AML-193 (cell line): ENCODE measurements around the gene C16orf95.

Source experiments
- DNase-seq, 2 experiments: peaks; one replicate each; lab custom pipeline; 2025; lab: John Stamatoyannopoulos, UW

The C16orf95 gene

DNA sequence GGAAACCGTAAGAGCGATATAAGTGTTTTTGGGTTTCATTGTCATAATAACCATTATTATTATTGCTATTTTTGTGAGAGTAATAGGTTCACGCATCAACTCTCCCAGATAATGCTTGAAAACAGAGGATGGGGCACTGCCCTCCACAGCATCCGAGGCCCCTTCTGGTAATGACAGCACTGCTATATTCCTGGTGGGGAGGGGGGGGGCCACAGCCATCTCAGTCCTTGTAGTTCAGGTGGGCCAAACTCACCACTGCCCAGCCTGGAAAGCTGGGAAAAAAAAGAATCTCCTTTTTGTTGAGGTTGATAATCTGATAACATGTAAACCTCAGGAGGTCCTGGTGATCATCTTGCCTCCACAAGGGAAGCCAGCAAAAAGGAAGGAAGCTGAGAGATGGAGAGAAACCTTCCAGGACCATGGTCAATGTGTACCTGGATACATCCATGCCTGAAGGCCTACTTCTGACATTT, 706 bp downstream of the C16orf95 start:
- DNase-seq: no peak

DNA sequence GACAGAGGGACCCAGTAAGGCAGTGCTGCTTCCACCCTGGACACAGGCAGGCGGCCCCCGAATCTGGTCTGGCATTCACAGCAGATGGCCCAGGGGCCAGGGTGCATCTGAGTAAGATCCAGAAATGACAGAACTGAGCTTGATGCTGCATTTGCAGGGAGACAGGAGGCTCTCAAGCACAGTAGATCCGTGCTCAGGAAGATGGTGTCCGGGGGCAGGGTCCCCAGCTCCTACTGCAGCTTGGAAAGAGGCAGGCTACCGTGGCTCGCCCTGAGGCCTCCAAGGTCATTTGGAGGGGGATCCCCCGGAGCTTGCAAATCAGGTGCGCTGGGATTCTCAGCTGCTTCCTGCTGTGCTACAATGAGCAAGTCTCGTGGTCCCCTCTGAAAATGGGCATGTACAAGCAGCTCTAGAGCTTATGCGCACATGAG, 2.2 kb downstream of the C16orf95 start:
- DNase-seq: no peak

DNA sequence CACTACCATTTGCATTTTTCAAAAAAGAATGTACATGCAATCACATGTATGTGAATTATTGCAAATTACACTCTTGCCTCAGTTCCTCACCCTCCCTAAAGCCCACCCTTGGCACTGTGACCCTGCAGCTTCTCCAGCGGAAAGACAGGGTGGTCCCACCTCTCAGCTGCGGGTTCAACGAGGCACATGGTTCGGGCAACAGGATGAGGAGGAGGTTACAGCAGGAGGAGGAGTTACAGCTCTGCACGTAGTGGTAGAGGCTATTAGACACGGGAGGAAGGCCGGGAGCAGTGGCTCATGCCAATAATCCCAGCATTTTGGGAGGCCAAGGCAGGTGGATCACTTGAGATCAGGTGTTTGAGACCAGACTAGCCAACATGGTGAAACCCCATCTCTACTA, 5.2 kb downstream of the C16orf95 start:
- DNase-seq: no peak

DNA sequence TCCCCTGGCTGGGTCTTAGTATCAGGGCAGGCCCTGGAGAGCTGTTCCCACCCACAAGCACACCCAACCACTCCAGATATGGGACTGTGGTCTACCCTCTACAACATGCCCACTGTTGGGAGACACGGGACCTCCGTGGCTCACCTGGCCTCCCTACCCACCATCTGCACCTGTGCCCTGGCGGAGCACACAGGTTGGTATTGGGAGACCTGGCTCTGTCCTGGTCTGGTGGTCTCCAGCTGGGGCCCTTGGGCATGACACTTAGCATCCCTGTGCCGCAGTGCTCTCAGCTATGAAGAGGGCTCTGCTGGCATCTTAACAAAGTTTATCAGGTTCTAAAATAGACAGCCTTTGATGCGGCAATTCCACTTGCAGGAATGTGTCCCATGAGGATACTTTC, 5.8 kb downstream of the C16orf95 start:
- no peak for DNase-seq

DNA sequence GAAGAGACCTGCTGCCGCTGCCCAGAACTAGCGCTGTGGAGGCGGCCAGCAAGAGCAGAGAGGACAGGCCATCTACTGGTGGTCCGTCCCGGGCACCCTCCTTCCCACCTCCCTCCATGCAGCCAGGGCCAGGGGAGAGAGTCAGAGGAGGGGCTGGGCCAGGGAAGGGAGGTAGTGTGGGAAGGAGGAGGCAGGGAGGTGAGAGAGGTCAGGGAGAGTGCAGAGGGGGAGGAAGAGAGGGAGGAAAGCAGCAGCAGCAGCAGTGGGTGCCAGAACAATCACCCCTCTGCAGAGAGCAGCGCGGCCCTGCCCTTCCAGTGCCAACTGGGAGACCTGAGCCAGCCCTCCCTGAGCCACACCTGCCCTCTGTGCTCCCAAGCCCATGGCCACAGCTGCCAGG, 6.6 kb downstream of the C16orf95 start:
- no peak for DNase-seq

DNA sequence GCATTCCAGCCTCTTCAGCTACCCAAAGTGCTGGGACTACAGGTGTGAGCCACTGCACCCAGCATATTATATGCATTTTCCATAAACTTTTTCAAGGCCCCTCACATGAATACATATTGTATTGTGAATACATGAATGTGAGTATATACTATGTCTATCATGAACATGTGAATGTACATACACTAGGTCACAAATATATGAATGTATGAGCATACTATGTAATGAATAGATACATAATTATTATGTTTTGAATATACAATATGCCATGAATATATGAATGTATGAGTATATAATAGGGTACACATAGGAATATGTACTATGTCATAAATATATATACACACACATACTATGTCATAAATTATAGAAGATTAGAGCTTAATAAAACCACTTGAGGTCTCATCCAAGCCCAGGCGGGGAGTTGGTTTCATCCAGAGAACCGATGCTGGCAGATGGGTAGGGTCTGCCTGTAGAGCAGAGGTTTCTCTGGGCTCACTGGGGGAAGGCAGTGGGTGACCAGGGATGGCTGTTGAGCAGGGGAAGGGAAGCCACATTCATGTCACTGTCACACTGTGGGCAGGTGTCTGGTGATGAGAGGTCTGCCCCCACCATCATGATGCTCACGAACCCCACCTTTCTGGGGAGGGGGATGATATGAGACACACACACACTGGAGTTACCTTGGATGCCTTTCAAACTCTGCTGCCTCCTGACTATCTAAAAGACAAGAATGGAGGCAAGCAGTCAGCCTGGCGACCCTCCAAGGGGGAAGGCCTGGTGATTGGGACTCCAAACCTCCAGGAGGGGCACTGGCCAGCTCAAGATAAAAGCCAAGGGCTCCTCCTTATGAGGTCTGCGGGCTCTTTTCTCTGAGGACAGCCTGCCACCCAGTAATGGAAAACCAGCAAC, 7.3 kb downstream of the C16orf95 start:
- DNase-seq: no peak

DNA sequence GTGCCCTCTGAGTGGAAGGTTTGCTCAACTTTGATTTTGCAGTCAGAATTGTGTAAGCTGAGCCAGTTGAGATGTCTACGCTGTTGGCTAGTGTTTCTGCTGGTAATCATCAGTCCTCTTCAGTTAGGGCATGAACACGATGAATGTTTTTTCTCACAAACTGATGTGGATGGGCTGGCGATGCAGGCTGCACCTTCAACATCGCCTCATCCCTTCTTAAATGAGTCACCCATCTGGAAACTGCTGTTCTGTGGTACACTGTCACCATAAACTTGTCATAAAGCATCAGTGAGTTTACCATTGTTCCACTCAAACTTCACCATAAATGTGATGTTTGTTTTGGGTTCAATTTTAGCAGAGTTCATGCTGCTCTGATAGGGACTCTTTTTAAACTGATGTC, 8.4 kb downstream of the C16orf95 start:
- DNase-seq: no peak

DNA sequence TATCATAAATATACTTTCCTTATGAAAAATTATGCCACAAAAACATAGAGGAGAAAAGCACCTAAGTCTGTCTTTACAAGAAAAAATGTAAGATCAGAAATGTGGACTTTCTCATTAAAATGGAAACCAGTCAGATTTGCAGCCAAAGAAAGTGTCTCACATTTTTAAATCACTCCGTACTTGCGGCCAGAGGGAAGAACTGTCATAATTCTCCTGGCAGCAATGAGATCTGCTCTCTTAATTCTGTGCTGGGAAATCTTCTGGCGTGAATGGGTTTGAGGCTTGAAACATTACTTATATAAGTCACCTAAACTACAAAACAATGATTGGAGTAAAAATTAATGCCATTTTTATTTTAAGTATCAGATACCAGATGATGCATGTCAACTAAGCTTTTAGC, 10.7 kb downstream of the C16orf95 start:
- DNase-seq: no peak

DNA sequence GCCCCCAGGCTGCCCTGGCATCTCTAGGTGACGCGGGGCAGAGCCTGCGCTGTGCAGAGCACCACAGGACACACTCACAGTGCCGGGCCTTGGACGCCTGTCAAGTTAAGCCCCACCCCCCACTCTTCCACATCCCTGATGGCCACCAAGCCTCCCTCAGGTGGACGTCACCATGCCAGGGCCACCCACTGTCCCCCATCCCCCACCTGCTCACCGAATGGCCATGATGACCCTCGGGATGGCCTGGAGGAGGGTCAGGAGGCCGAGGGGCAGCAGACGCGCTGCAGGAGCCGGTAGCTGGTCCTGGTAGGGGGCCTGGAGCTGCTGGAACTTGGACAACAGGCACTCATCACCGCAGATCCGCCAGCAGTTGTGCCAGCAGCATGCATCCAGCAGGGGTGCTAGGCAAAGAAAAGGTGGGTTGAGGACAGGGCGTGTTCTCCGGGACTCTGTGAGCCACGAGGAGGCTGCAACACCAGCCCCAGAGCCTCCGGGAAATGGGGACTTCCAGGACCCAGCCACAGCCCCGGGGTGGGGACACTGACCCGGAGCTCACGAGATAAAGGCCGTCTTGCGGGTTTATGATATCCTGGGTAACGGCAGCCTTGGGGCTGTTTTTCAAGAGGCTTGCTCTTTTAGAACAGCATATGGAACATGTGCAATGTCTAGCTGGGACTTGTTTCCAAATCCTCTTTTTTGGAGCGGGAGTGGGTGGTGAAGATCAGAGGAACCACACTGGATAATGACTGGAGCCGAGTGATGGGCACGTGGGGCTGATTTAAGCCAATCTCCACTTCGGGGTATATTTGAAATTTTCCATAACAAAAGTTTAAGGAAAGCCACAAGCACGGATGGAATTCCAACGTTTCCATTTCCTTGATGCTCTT, 11.4 kb downstream of the C16orf95 start:
- no peak for DNase-seq

DNA sequence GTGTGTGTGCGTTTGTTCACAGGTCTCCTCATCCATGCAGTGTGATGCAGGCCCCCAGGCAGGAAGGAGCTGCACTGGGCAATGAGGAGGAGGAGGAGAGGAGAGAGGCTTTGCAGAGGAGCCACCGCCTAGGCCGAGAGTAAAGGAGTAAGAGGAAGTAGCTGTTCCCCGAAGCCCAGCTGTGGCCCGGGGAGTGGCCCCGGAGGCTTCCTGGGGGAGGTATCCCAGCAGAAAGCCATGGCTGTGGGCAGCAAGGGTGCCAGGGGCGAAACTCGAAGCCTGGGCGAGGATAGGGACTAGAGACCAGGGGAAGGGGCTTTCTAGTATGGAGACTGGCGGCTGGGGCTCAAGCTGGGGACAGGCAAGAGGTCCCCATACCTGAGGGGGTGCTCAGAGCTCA, 12.2 kb downstream of the C16orf95 start:
- peak; percentile 26 to 28 for DNase-seq

DNA sequence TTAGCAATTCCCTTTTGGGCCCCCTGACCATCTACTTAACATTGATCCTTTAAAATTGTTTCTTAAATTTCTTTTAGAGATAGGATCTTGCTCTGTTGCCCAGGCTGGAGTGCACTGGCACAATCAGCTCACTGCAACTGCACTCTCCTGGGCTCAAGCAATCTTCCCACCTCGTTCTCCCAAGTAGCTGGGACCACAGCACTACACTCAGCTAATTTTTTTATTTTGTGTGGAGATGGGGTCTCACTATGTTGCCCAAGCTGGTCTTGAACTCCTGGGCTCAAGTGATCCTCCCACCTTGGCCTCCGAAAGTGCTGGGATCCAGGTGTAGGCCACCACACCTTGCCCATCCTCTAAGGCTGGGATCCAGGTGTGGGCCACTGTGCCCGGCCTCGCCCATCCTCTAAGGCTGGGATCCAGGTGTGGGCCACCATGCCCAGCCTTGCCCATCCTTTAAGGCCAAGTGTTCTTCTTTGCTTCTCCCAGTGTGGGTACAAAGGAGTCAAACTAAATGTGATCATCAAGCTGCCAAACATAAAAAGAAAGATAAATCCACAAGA, 13.2 kb downstream of the C16orf95 start:
- DNase-seq: no peak

DNA sequence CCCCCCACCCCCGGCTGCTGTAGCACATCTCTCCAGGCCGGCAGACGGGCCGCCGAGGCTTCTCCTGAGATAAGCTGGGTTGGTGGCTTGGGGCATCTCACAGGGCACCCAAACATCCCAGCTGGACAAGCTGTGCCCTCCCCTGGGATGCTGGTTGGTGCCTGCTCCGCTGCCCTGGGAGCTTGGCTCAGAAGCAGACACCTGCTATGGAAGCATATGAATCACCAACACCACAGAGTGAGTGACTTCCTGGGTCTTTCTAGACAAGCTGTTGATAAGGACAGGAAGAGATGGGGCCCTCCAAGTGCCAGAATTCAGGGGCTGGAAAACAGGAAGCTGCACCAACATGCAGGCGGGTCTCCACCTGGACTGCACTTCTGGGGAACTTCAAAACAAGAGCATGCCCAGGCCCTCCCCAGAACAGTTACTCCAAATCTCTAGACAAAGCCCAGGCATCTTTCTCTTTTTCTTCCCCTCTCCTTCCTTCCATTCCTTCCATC, 13.7 kb downstream of the C16orf95 start:
- DNase-seq: no peak

DNA sequence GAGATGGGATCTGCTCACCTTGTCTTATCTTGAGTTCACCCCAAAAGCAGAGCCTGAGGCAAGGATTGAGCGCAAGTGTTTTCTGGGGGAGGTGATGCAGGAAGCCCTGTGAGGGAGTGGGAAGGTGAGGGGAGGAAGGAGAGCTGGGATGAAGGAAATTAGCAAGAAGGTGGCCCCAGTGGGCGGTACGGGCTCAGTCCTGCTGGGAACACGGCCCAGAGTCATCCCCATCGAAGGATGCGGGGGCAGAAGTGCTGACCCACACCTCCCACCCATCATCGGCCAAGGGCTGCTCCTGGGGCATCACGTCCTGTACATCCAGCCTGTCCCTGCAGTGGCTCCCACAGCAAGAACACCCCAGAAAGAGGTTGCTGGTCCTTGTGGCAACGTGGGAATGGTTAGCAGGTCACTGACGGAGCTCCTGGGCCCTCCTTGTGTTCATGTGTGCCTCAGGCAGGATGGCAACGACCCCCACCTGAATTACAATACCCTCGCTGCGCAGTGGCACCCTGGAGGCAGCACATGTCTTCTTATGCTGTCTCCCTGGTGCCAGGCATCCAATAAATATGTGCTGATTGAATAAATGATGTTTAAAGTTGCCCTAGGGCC, 18.2 kb downstream of the C16orf95 start:
- no peak for DNase-seq

DNA sequence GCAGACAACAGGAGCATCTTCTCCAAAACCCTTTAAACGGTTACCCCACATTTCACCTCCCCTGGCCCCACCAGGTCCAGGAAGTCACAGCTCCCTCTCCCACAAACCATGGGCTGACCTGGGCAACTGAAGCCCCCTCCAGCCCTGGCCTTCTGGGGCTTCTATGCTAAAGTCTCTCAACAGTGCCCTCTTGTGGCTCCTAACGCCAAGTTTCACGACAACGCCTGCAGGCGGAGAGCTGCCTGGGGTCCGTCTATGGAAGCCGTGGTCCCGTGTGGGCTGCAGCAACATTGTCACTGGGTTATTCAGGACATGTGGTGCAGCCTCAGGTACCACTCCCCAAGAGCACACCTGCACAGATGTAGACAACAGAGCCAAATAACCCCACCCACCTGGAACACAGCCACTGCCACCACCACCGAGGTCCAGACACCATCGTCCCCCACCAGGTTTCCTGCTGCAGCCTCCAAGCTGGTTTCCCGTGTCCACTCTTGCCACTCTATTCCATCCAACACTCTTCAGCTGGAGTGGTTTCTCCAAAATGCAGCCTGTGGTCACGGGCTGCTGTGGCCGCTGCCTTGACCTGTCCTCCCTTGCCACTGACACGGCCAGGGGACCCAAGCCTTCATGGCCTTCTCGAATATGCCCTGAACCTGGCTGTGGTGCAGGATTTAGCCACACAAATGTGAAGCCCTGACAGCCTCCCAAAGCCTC, 19.1 kb downstream of the C16orf95 start:
- peak in 1 of 2 experiments; percentile 3 for DNase-seq

DNA sequence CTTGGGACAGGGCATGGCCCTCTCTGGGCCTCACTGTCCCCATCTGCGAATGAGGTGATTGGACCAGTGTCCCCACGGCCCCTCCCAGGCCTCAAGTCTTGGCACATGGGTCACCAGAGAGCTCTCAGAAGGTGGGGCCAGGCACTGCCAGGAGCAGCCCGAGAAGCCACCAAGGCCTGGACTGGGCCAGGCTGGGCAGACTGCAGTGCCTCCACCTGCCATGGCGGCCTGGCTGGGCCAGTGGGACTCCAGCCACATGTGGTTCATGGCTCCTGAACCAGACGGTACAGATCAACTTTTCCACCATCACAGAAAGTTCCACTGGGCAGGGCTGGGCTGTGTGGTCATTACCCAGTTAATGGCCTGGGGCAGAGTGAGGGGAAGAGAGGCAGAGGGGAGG, 19.8 kb downstream of the C16orf95 start:
- DNase-seq: no peak

DNA sequence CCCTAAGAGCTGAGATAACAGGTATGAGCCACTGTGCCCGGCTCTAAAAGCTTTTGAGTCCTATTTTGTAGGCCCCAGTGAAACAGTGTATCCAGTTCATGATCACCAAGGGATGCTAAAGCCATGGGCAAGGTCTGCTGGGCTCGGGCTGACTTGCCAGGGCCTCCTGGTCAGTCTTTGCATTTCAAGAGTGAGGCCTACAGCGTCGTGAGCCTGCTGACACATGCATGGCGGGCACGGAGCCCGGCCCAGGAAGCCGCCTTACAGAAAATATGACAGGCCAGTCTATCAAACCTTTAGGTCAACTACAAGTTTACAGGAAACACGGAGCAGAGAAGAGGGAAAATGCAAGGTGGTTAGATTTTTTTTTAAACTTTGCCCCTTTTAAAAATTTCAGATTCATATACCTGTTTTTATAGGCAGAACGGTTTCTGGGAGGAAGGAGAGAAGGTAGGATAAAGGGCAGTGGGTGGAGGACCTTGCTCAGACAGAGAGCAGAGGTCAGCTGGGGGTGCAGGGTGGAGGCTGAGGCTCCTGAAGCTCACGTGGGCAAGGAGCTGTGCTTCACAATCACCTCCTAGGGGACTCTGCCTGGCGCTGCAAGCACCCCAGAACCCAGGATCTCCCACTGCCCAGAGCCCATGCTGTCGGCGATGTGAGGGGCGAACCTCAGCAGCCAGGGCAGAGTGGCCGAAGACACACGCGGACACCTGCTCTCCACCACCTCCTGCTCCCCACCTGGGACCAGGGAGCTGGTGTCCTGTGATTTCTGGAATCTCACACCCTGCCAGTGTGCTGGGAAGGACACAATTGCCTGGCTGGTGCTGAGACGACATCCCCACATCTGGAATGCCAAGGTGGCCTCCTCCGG, 21.3 kb downstream of the C16orf95 start:
- no peak for DNase-seq

DNA sequence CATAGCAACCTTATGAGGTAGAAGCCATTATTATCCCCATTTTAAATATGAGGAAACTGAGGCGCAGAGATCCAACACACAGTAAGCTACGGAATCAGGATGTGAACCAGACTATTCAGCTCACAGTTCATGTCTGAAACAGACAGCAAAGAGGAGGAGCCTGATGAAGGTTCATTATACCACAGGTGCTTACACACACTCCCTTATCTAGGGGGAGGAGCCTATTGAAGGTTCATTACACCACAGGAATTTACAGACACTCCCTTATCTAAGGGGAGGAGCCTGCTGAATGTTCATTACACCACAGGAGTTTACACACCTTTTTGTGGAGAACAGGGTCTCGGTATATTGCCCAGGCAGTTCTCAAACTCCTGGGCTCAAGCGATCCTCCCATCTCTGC, 21.9 kb downstream of the C16orf95 start:
- no peak for DNase-seq

DNA sequence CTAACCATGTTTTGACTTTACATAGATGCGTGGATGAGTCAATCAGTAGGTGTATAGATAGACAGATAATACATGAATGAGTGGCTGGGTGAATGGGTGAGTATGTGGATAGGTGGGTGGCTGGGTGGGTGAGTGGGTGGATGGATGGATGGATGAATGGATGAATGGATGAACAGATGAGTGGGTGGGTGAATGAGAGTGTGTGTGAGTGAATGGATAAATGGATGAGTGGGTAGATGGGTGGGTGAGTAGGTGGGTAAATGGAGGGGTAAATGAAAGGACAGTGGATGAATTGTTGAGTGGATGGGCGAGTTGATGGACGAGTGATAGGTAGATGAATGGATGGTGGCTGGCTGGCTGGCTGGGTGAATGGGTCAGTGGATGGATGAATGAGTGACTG, 23.2 kb downstream of the C16orf95 start:
- DNase-seq: no peak

DNA sequence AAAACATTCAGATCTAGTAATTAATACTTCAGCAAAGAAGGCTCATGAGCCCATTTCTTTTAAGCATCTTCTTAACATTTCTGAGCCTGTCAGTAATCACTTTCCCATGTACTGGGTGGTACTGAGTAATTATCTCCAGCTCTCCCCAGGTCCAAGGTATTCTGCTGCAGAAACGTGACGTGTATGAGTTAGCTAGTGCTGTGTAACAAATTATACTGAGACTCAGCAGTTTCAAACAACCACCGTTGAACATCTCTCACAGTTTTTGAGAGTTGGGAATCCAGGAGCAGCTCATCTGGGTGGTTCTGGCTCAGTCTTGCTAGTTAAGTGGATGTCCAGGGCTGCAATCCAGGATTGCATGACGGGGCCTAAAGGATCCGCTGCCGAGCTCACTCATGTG, 25.2 kb downstream of the C16orf95 start:
- DNase-seq: no peak

DNA sequence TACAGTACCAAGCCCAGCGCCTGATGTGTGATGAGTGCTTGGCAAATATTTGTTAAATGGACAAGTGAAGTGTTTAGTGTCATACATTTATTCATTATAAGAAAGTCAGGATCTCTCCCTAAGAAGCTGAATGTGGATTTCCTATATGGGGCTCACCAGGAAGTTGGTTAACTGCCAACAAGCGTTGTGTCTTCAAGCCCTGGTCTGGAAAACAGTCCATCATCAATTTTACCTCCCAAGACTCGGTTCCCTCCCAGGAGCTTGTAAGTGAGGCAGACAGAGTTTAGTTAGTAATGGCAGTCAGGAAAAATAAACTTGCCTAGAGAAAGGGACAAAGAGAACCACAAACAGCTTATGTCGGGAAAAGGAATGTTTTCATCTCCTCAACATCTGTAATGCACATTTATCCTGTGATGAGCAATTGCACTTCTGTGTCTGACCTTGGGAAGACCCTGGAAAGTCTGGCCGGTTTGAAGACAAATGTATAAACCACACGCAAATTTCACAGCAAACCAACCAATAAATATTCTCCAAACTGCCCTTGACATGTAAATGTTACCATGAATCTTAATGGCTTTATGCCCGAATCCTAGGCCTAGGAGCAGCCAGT, 28.3 kb downstream of the C16orf95 start:
- no peak for DNase-seq
